ENCODE data around the gene TEX47.

- TF ChIP-seq CTCF (IDR thresholded peaks at IDR 0.05) (no peak), POLR2A (IDR thresholded peaks at IDR 0.05) (no peak)
Measured at GRCh38 chr7:88772776-88773175, 22.8 kb downstream of the TEX47 start.
